Measurements from ENCODE around the gene STAM2.
"Not testable (repeated sequence)": the region's sequence is repeated elsewhere in the genome, so short reads cannot be mapped to it uniquely, and the experiment has no call there.

The STAM2 gene

GRCh38 chr2:152166633-152167032 is 8.9 kb downstream of the STAM2 start:
- peaks cover 19% of the 10 kb centered on the region for H3K4me1 ChIP-seq (ENCODE audit: low read depth, poor library complexity, severe bottlenecking)
- peaks cover 91% of the 10 kb centered on the region for H3K79me2 ChIP-seq (ENCODE audit: insufficient read depth, low read depth)
- no peak overlapping the region for H3K4me3 ChIP-seq (IDR thresholded peaks at IDR 0.05; ENCODE audit: insufficient read depth, low read depth, low read length)
- H3K36me3 ChIP-seq (ENCODE audit: insufficient read depth), result no peaks in the 10 kb centered on the region
- no peak for TF ChIP-seq CTCF (conservative IDR thresholded peaks at IDR 0.05; ENCODE audit: low read depth, low read length)
- H2AFZ ChIP-seq (ENCODE audit: low read depth), result no peak overlapping the region
- no peak overlapping the region for H3K27ac ChIP-seq
- no peak overlapping the region for H3K9ac ChIP-seq
- no peaks in the 10 kb centered on the region for H4K20me1 ChIP-seq (ENCODE audit: insufficient read depth)
- H3K27me3 ChIP-seq (ENCODE audit: insufficient read depth, low read depth), result no peaks in the 10 kb centered on the region
- H3K4me2 ChIP-seq, result peak overlapping the region; percentile 2; the same call in 1 of the 2 replicates

- H2AFZ ChIP-seq (ENCODE audit: low read depth), result no peak overlapping the region
- no peak overlapping the region for H3K9ac ChIP-seq
- no peak overlapping the region for H3K4me3 ChIP-seq (IDR thresholded peaks at IDR 0.05; ENCODE audit: insufficient read depth, low read depth, low read length)
- no peaks in the 10 kb centered on the region for H3K27me3 ChIP-seq (ENCODE audit: insufficient read depth, low read depth)
- no peaks in the 10 kb centered on the region for H3K36me3 ChIP-seq (ENCODE audit: insufficient read depth)
- peaks cover 14% of the 10 kb centered on the region for H3K4me1 ChIP-seq (ENCODE audit: low read depth, poor library complexity, severe bottlenecking)
- no peak overlapping the region for H3K4me2 ChIP-seq
- TF ChIP-seq CTCF (conservative IDR thresholded peaks at IDR 0.05; ENCODE audit: low read depth, low read length), result no peak
- H3K79me2 ChIP-seq (ENCODE audit: insufficient read depth, low read depth), result peaks cover 89% of the 10 kb centered on the region
- H4K20me1 ChIP-seq (ENCODE audit: insufficient read depth), result no peaks in the 10 kb centered on the region
- no peak overlapping the region for H3K27ac ChIP-seq
Measured at GRCh38 chr2:152165780-152166179, 9.8 kb downstream of the STAM2 start.

GRCh38 chr2:152165306-152165705 is 10.3 kb downstream of the STAM2 start:
- no peak overlapping the region for H3K4me2 ChIP-seq
- no peak overlapping the region for H2AFZ ChIP-seq (ENCODE audit: low read depth)
- H3K79me2 ChIP-seq (ENCODE audit: insufficient read depth, low read depth), result peaks cover 84% of the 10 kb centered on the region
- no peaks in the 10 kb centered on the region for H3K27me3 ChIP-seq (ENCODE audit: insufficient read depth, low read depth)
- no peaks in the 10 kb centered on the region for H4K20me1 ChIP-seq (ENCODE audit: insufficient read depth)
- no peaks in the 10 kb centered on the region for H3K36me3 ChIP-seq (ENCODE audit: insufficient read depth)
- peaks cover 14% of the 10 kb centered on the region for H3K4me1 ChIP-seq (ENCODE audit: low read depth, poor library complexity, severe bottlenecking)
- H3K4me3 ChIP-seq (IDR thresholded peaks at IDR 0.05; ENCODE audit: insufficient read depth, low read depth, low read length), result no peak overlapping the region
- H3K27ac ChIP-seq, result no peak overlapping the region
- H3K9ac ChIP-seq, result no peak overlapping the region
- TF ChIP-seq CTCF (conservative IDR thresholded peaks at IDR 0.05; ENCODE audit: low read depth, low read length), result no peak

GRCh38 chr2:152163669-152164068 is 11.9 kb downstream of the STAM2 start:
- not testable (repeated sequence) for H2AFZ ChIP-seq (ENCODE audit: low read depth); H3K4me2 ChIP-seq; H4K20me1 ChIP-seq (ENCODE audit: insufficient read depth); H3K9ac ChIP-seq; H3K4me3 ChIP-seq (IDR thresholded peaks at IDR 0.05; ENCODE audit: insufficient read depth, low read depth, low read length); H3K27ac ChIP-seq; H3K27me3 ChIP-seq (ENCODE audit: insufficient read depth, low read depth); H3K36me3 ChIP-seq (ENCODE audit: insufficient read depth)
- peaks cover 68% of the 10 kb centered on the region for H3K79me2 ChIP-seq (ENCODE audit: insufficient read depth, low read depth)
- H3K4me1 ChIP-seq (ENCODE audit: low read depth, poor library complexity, severe bottlenecking), result peaks cover 10% of the 10 kb centered on the region

- Histone ChIP-seq H3K79me2 (ENCODE audit: insufficient read depth, low read depth) (peaks cover 59% of the 10 kb centered on the region), H3K9ac (no peak overlapping the region)
Measured at GRCh38 chr2:152162141-152162540, 13.4 kb downstream of the STAM2 start.

More at GRCh38 chr2:152162141-152162540, 13.4 kb downstream of the STAM2 start:
- Histone ChIP-seq H3K4me3 (IDR thresholded peaks at IDR 0.05; ENCODE audit: insufficient read depth, low read depth, low read length) (no peak overlapping the region), H3K36me3 (ENCODE audit: insufficient read depth) (no peaks in the 10 kb centered on the region), H2AFZ (ENCODE audit: low read depth) (no peak overlapping the region), H3K27ac (no peak overlapping the region), H3K4me2 (no peak overlapping the region), H3K27me3 (ENCODE audit: insufficient read depth, low read depth) (no peaks in the 10 kb centered on the region), H3K4me1 (ENCODE audit: low read depth, poor library complexity, severe bottlenecking) (peaks cover 8% of the 10 kb centered on the region), H4K20me1 (ENCODE audit: insufficient read depth) (no peaks in the 10 kb centered on the region)
- no peak for TF ChIP-seq CTCF (conservative IDR thresholded peaks at IDR 0.05; ENCODE audit: low read depth, low read length)
